ENCODE data around the gene CHRNA4. TPM values are rescaled to one million over a fixed set of nuclear protein-coding genes. Genes with fewer than 3 reads are reported as not detected.
A peak's percentile ranks its signal among the peaks of the same experiment; 100 is the strongest.

CHRNA4 gene
- polyA plus RNA-seq, 1 experiment: not detected

DNA sequence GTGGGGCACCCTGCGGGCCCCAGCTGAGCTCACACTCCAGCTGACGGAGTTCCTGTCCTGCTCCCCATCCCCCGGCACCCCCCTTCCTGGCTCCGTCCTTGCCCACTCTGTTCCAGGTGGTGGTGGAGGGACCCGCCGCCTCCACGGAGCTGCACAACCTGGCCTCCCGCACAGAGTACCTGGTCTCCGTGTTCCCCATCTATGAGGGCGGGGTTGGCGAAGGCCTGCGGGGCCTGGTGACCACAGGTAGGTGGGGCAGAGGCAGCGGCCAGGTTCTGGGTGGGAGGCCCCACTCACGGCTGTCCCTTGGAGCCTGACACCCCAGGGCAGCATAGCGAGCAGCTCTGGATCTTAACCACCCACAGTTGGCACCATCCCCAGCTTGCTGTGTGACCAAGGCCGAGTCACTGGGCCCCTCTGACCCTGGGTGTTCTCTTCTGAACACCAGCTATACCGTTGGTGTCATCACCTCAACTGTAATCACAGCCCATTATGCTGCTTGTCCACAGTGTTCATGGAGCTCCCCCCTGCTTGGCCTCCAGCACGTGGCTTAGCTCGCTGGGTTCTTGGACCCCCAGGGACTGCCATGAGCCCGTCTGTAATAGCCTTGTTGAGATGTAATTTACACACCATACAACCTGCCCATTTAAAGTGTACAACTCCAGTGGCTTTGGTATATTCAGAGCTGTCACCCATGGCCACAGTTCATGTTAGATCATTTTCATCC, 50.7 kb downstream of the CHRNA4 start:
- TF ChIP-seq, protein P1, sequence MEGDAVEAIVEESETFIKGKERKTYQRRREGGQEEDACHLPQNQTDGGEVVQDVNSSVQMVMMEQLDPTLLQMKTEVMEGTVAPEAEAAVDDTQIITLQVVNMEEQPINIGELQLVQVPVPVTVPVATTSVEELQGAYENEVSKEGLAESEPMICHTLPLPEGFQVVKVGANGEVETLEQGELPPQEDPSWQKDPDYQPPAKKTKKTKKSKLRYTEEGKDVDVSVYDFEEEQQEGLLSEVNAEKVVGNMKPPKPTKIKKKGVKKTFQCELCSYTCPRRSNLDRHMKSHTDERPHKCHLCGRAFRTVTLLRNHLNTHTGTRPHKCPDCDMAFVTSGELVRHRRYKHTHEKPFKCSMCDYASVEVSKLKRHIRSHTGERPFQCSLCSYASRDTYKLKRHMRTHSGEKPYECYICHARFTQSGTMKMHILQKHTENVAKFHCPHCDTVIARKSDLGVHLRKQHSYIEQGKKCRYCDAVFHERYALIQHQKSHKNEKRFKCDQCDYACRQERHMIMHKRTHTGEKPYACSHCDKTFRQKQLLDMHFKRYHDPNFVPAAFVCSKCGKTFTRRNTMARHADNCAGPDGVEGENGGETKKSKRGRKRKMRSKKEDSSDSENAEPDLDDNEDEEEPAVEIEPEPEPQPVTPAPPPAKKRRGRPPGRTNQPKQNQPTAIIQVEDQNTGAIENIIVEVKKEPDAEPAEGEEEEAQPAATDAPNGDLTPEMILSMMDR (IDR thresholded peaks at IDR 0.05; ENCODE audit: low read depth, low read length): no peak
- no peaks in the 10 kb centered on the region for H3K27me3 ChIP-seq (ENCODE audit: control insufficient read depth, insufficient read depth, low read length)
- DNase-seq (ENCODE audit: low read depth, low spot score): no peak
- ChIA-PET CTCF (interaction anchor here (1.3 to 2.9 kb wide), 3 partner anchors 67 to 87 kb away, joined by 5 to 47 read pairs (median 7); no protein-coding TSS in a partner anchor), POLR2A (interaction anchor here (0.7 kb wide), 1 partner anchor 71 kb away, joined by 4 read pairs; no protein-coding TSS in a partner anchor)
- no peak overlapping the region for H3K4me3 ChIP-seq (ENCODE audit: low read depth, low read length)
- H3K9me3 ChIP-seq (ENCODE audit: control insufficient read depth, insufficient read depth, low read length): no peaks in the 10 kb centered on the region; the same call in 1 of the 2 replicates
- no peak overlapping the region for H3K27ac ChIP-seq (ENCODE audit: low read depth, low read length)

DNA sequence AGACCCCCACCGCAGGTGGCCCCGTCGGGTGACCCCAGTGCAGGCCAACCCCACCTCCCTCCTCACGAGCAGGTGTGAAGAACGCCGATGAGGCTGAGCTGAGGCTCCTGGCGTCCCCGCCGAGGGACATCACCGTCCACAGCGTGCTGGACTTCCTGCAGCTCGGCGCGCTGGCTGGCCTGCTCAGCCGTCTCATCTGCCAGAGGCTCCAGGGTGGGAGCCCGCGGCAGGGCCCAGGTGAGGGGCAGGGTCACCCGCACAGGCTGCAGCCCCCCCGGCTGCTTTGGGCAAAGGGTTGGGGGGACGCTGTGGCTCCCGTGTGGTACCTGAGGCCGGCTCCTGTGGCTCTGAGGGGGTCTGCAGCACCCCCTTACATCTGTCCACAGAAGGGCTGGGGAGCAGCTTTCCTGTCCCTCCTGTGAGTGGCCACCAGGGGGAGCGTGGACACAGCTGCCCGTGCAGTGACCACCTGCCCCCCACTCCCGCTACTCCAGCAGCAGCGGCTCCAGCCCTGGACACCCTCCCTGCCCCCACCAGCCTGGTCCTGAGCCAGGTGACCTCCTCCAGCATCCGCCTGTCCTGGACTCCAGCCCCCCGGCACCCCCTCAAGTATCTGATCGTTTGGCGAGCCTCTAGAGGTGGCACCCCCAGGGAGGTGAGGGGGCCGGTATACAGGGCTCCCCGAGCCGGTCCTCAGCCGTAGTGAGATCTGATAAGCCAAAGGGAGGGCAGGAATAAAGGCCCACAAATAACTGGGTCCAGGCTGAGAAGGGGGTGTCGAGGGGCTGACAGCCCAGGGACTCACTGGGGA, 51.7 kb downstream of the CHRNA4 start:
- no peak for DNase-seq (ENCODE audit: low read depth, low spot score)
- ChIA-PET CTCF (interaction anchor here (0.6 to 2.9 kb wide), 8 partner anchors 8 to 86 kb away, joined by 3 to 47 read pairs (median 6); partner anchors contain the start of gene BIRC7), POLR2A (no interaction called here)
- Histone ChIP-seq H3K4me3 (ENCODE audit: low read depth, low read length) (no peak overlapping the region), H3K27ac (ENCODE audit: low read depth, low read length) (no peak overlapping the region), H3K27me3 (ENCODE audit: control insufficient read depth, insufficient read depth, low read length) (peaks cover 3% of the 10 kb centered on the region), H3K9me3 (ENCODE audit: control insufficient read depth, insufficient read depth, low read length) (no peaks in the 10 kb centered on the region; the same call in 1 of the 2 replicates)
- TF ChIP-seq, protein P1 (IDR thresholded peaks at IDR 0.05; ENCODE audit: low read depth, low read length): peak; percentile 80

DNA sequence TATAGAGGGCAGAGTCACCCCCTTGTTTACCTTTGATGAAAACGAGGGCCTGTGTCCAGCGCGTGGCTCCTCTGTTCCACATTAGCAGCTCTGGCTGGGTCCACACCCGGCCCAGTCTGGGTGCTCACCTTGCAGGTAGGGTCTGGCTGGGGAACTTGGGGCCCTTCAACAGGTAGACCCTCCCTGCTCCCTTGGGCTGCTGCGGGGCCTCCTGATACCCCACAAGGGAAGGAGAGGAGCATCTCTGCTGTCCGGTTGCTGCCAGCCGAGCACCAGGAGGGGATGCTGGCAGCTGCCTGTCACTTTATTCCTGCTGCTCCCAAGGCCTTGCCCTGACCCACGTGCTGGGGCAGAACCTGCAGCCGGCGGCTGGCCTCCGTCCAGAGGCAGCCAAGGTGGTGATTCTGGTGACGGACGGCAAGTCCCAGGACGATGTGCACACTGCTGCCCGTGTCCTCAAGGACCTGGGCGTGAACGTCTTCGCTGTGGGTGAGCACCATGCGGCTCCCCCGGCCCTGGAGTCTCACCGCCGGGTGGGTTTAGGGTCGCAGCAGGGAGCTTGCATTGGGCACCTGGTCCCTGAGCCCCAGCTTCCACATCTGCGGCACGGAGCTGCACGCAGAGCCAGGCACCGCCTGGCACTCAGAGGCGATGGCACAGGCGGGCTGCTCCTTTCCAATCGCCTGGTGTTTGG, 52.8 kb downstream of the CHRNA4 start:
- Histone ChIP-seq H3K27me3 (ENCODE audit: control insufficient read depth, insufficient read depth, low read length) (peaks cover 3% of the 10 kb centered on the region), H3K9me3 (ENCODE audit: control insufficient read depth, insufficient read depth, low read length) (no peaks in the 10 kb centered on the region; the same call in 1 of the 2 replicates), H3K4me3 (ENCODE audit: low read depth, low read length) (no peak overlapping the region), H3K27ac (ENCODE audit: low read depth, low read length) (no peak overlapping the region)
- CTCF ChIA-PET: interaction anchor here (0.9 to 2.9 kb wide), 6 partner anchors 9 to 85 kb away, joined by 3 to 47 read pairs (median 5); no protein-coding TSS in a partner anchor
- TF ChIP-seq, protein P1 (IDR thresholded peaks at IDR 0.05; ENCODE audit: low read depth, low read length): no peak
- no peak for DNase-seq (ENCODE audit: low read depth, low spot score)
- POLR2A ChIA-PET: no interaction called here

DNA sequence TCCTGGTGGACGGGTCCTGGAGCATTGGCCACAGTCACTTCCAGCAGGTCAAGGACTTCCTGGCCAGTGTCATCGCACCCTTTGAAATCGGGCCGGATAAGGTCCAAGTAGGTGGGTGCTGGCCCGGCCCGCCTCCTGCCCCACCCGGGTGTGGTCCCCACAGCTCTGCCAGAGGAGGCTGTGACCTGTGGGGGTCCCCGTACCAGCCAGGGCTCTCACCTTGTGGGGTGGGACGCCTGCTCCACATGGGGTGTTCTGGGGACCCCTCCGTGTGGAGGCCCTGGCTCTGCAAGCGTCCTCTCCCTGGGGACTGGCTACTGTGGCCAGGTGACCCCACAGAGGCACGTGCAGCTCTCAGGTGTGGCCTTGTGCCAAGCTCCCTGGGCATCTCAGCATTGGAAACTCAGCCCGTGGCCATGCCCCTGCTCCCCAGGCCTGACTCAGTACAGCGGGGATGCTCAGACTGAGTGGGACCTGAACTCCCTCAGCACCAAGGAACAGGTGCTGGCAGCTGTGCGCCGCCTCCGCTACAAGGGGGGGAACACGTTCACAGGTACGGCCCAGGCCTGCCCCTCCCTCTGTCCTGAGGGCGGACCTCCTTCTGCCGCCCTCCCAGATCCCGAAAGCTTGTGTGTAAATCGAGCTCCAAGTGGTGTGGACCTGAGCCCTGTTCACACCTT, 53.5 kb downstream of the CHRNA4 start:
- Histone ChIP-seq H3K9me3 (ENCODE audit: control insufficient read depth, insufficient read depth, low read length) (no peaks in the 10 kb centered on the region; the same call in 1 of the 2 replicates), H3K4me3 (ENCODE audit: low read depth, low read length) (no peak overlapping the region), H3K27me3 (ENCODE audit: control insufficient read depth, insufficient read depth, low read length) (peaks cover 3% of the 10 kb centered on the region), H3K27ac (ENCODE audit: low read depth, low read length) (no peak overlapping the region)
- POLR2A ChIA-PET: no interaction called here
- CTCF ChIA-PET: interaction anchor here (0.9 to 1.8 kb wide), 3 partner anchors 10 to 28 kb away, joined by 3 to 6 read pairs (median 3); no protein-coding TSS in a partner anchor
- TF ChIP-seq, protein P1 (IDR thresholded peaks at IDR 0.05; ENCODE audit: low read depth, low read length): no peak
- DNase-seq (ENCODE audit: low read depth, low spot score): no peak
